Mesothelial cell of epicardium (in vitro differentiated cells): Measurements from ENCODE around the gene IL1R2. TPM values are rescaled to one million over a fixed set of nuclear protein-coding genes. Genes with fewer than 3 reads are reported as not detected.

Experiments
- DNase-seq, 2 experiments: peaks; one replicate each; pipeline ENCODE4 v3.0.0; 2021; ENCODE audit warnings: low spot score in 2 of 2; ENCODE audit not compliant: unreplicated experiment in 2 of 2
- H3K27ac Mint-ChIP-seq: 2 replicates; pipeline ENCODE4 v1.8.0; 2021; ENCODE audit warnings: mixed read lengths
- H3K27me3 Mint-ChIP-seq: 2 replicates; pipeline ENCODE4 v1.8.0; 2021; ENCODE audit warnings: low read depth, mixed read lengths
- H3K36me3 Mint-ChIP-seq: 2 replicates; pipeline ENCODE4 v1.8.0; 2021; ENCODE audit warnings: mixed read lengths
- H3K4me1 Mint-ChIP-seq: 2 replicates; pipeline ENCODE4 v1.8.0; 2021; ENCODE audit warnings: mixed read lengths
- H3K4me3 Mint-ChIP-seq: 2 replicates; pipeline ENCODE4 v1.8.0; 2021; ENCODE audit warnings: mild to moderate bottlenecking, moderate library complexity, mixed read lengths
- H3K9me3 Mint-ChIP-seq: 2 replicates; pipeline ENCODE4 v1.8.0; 2021; ENCODE audit warnings: mixed read lengths
- CTCF ChIP-seq: fragments of 200-600 bp; sonication (generic); IDR thresholded peaks from one replicate; pipeline ENCODE4 v1.5.0; 2021; ENCODE audit warnings: antibody characterized with exemption; ENCODE audit not compliant: unreplicated experiment
- total RNA-seq: library from RNA; stranded (reverse); gene quantifications from 3 replicates; pipeline ENCODE4 v1.2.1, GENCODE V29; 2021

IL1R2 gene
- total RNA-seq, 1 donor from 2014 or later = not detected

DNA sequence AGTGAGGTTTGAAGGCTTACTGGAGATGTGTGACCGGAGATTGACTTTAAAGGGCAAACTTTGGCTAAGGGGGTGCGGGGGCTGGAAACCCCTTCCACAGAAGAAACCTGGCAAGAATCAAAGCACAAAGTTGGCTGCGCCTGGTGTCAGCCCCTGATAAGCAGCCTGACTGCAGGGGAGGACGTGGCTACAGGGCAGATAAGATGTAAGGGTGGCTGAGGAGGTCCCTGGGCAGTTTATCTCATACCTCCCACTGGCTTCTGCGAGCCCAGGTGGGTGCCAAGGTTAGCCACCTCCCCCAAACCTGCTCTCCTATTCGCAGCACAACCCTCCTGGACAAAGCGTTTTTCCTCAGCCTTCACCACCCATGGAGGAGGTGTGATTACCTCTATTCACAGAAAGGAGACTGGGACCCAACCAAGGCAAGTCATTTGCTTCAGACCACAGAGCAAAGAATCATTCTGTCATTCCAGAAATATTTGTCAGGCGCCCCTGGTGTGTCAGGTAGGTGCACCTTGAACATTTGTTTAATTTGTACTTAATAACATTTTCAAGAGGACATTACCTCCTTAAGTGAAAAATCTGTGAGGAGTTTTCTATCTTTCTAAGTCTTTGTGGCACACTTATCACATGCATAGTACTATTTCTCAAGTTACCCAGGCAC, 77.7 kb downstream of the IL1R2 start:
- peaks cover 4% of the 10 kb centered on the region for H3K9me3 Mint-ChIP-seq
- H3K36me3 Mint-ChIP-seq = no peaks in the 10 kb centered on the region
- no peak for DNase-seq
- peaks cover 22% of the 10 kb centered on the region for H3K4me1 Mint-ChIP-seq
- no peak for TF ChIP-seq CTCF
- no peak overlapping the region for H3K4me3 Mint-ChIP-seq
- H3K27me3 Mint-ChIP-seq = no peaks in the 10 kb centered on the region
- H3K27ac Mint-ChIP-seq = peak overlapping the region; percentile 62

DNA sequence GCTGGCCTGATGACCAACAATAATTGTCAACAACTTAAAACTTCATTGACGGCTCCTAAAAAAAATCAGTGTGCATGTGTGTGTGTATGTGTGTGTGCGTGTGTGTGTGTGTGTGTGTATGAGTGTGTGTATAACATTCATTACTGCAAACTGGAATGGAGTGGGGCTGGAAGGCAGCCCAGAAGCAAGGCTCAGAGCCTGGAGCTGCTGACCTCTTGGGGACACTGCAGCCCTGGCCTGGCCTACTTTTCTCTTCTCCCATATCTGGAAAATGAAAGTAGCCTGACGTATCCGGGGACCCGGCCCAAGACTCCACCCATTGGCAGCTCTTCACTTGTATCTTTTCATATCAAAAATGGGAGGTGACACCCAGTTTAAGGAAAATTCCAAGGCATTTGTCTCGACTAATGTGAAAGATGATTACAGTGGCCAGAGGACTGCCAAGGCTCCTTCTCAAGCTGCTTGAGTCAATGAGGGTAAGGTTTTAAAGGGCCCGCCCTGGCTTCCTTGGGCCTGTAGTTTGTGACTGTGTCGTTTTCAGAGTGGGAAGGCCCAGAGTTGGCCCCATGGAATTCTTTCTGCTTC, 78.4 kb downstream of the IL1R2 start:
- no peaks in the 10 kb centered on the region for H3K36me3 Mint-ChIP-seq
- H3K4me1 Mint-ChIP-seq = peaks cover 16% of the 10 kb centered on the region
- no peak for TF ChIP-seq CTCF
- no peak for DNase-seq
- no peak overlapping the region for H3K4me3 Mint-ChIP-seq
- H3K9me3 Mint-ChIP-seq = peaks cover 4% of the 10 kb centered on the region
- H3K27me3 Mint-ChIP-seq = no peaks in the 10 kb centered on the region
- H3K27ac Mint-ChIP-seq = peak overlapping the region; percentile 62

DNA sequence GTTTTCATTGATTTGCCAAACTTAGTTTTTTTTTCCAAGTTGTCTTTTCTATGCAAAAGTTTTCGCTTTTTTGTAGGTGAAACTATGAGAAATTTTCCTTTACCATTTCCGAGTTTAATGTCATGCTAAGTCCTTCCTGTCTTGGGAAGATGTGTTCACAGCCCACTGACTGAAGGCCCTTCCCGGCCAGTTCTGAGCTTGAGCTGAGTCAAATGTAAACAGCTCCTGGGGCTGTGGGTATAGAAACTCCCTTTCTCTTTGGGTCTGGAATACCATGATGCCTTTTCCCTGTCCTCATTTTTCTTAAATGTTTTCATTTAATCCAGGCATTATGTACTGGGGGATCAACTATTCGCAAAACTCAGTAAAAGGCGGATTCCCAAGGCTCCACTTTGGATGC, 81.0 kb downstream of the IL1R2 start:
- no peak for TF ChIP-seq CTCF
- no peaks in the 10 kb centered on the region for H3K36me3 Mint-ChIP-seq
- H3K4me3 Mint-ChIP-seq = no peak overlapping the region
- no peaks in the 10 kb centered on the region for H3K27me3 Mint-ChIP-seq
- DNase-seq = no peak
- peaks cover 16% of the 10 kb centered on the region for H3K4me1 Mint-ChIP-seq
- no peak overlapping the region for H3K27ac Mint-ChIP-seq
- H3K9me3 Mint-ChIP-seq = peaks cover 13% of the 10 kb centered on the region

- H3K9me3 Mint-ChIP-seq = peaks cover 12% of the 10 kb centered on the region
- H3K27ac Mint-ChIP-seq = no peak overlapping the region
- DNase-seq = no peak
- no peak overlapping the region for H3K4me3 Mint-ChIP-seq
- H3K27me3 Mint-ChIP-seq = no peaks in the 10 kb centered on the region
- no peak for TF ChIP-seq CTCF
- no peaks in the 10 kb centered on the region for H3K36me3 Mint-ChIP-seq
- H3K4me1 Mint-ChIP-seq = peaks cover 16% of the 10 kb centered on the region
These were observed 81.5 kb downstream of the IL1R2 start for GRCh38 chr2:102073168-102073724.

GRCh38 chr2:102074152-102074783, 82.5 kb downstream of the IL1R2 start:
- no peak overlapping the region for H3K4me3 Mint-ChIP-seq
- H3K9me3 Mint-ChIP-seq = peaks cover 16% of the 10 kb centered on the region
- no peak for TF ChIP-seq CTCF
- no peaks in the 10 kb centered on the region for H3K36me3 Mint-ChIP-seq
- DNase-seq = no peak
- peaks cover 11% of the 10 kb centered on the region for H3K4me1 Mint-ChIP-seq
- no peak overlapping the region for H3K27ac Mint-ChIP-seq
- no peaks in the 10 kb centered on the region for H3K27me3 Mint-ChIP-seq
